Choroid plexus epithelial cell (primary cell): ENCODE data around the gene CFAP58.

Experiments
- DNase-seq: peaks from one replicate; pipeline ENCODE4 v3.0.0-alpha.2; 2010; ENCODE audit warnings: low read depth
- H3K4me3 ChIP-seq: 2 replicates; pipeline ENCODE4 v1.5.1; 2011; ENCODE audit warnings: low read depth, mild to moderate bottlenecking, control low read depth, low read length, moderate library complexity
- CTCF ChIP-seq: conservative IDR thresholded peaks from 2 replicates; pipeline ENCODE4 v1.5.1; 2011; ENCODE audit warnings: low read depth, mild to moderate bottlenecking, control low read depth, inconsistent platforms, low read length, moderate library complexity

The CFAP58 gene

GRCh38 chr10:104332243-104333031 is 21.2 kb upstream of the CFAP58 start:
- no peak overlapping the region for H3K4me3 ChIP-seq
- peak; percentile 45 for DNase-seq
- no peak for TF ChIP-seq CTCF

GRCh38 chr10:104333032-104333727 is 20.5 kb upstream of the CFAP58 start:
- H3K4me3 ChIP-seq: peak overlapping the region; percentile 1
- DNase-seq: peak; percentile 60
- no peak for TF ChIP-seq CTCF

- TF ChIP-seq CTCF: no peak
- peak; percentile 28 for DNase-seq
- H3K4me3 ChIP-seq: peak overlapping the region; percentile 25
Observed at GRCh38 chr10:104333728-104334373, 19.8 kb upstream of the CFAP58 start.

- TF ChIP-seq CTCF: no peak
- peak overlapping the region; percentile 98 for H3K4me3 ChIP-seq
- no peak for DNase-seq
Observed at GRCh38 chr10:104334561-104334960, 19.1 kb upstream of the CFAP58 start.

- TF ChIP-seq CTCF: no peak
- H3K4me3 ChIP-seq: peak overlapping the region; percentile 98
- DNase-seq: peak; percentile 42
Observed at GRCh38 chr10:104334965-104335650, 18.5 kb upstream of the CFAP58 start.

- no peak for TF ChIP-seq CTCF
Observed at GRCh38 chr10:104336821-104337467, 16.7 kb upstream of the CFAP58 start.

More at GRCh38 chr10:104336821-104337467, 16.7 kb upstream of the CFAP58 start:
- peak; percentile 87 for DNase-seq
- H3K4me3 ChIP-seq: peak overlapping the region; percentile 98
